Fibroblast of lung (primary cell): ENCODE results near the gene NSMF. TPM values are rescaled to one million over a fixed set of nuclear protein-coding genes. Genes with fewer than 3 reads are reported as not detected.

ENCODE experiments used
- DNase-seq, 2 donors: peaks; one replicate each; pipeline versions ENCODE4 v3.0.0 to v3.0.0-alpha.2; 2010; ENCODE audit warnings: low read depth in 2 of 2
- H2AFZ ChIP-seq: 2 replicates; pipeline ENCODE4 v1.5.1; 2012; ENCODE audit warnings: low read length, control low read depth, inconsistent platforms
- H3K27ac ChIP-seq: 2 replicates; pipeline ENCODE4 v1.5.1; 2011; ENCODE audit warnings: low read length, control low read depth; ENCODE audit not compliant: insufficient read depth
- H3K27me3 ChIP-seq: 2 replicates; pipeline ENCODE4 v1.5.1; 2011; ENCODE audit warnings: mild to moderate bottlenecking, low read length; ENCODE audit not compliant: control insufficient read depth, insufficient read depth
- H3K36me3 ChIP-seq: 2 replicates; pipeline ENCODE4 v1.5.1; 2011; ENCODE audit warnings: low read length; ENCODE audit not compliant: control insufficient read depth, insufficient read depth
- H3K4me1 ChIP-seq: 2 replicates; pipeline ENCODE4 v1.5.1; 2011; ENCODE audit warnings: low read length; ENCODE audit not compliant: control insufficient read depth, insufficient read depth; ENCODE audit errors: extremely low read depth
- H3K4me2 ChIP-seq: 2 replicates; pipeline ENCODE4 v1.5.1; 2011; ENCODE audit warnings: low read length, control low read depth; ENCODE audit not compliant: insufficient read depth; ENCODE audit errors: extremely low read depth
- H3K4me3 ChIP-seq, 4 experiments: fragments of 200-600 bp in 1 of 4; sonication (generic) in 1 of 4; replicated peaks in 1 of 4; 2 replicates each; pipeline ENCODE4 v1.5.1; 2011 to 2016; ENCODE audit warnings: low read length in 4 of 4, low read depth in 3 of 4, mild to moderate bottlenecking in 3 of 4, control low read depth in 2 of 4, inconsistent platforms in 1 of 4, mixed read lengths in 1 of 4; ENCODE audit not compliant: insufficient read depth in 1 of 4; ENCODE audit errors: control extremely low read depth in 1 of 4
- H3K79me2 ChIP-seq: 2 replicates; pipeline ENCODE4 v1.5.1; 2012; ENCODE audit warnings: mild to moderate bottlenecking, low read length, inconsistent platforms; ENCODE audit not compliant: control insufficient read depth, insufficient read depth
- H3K9ac ChIP-seq: 2 replicates; pipeline ENCODE4 v1.5.1; 2011; ENCODE audit warnings: mild to moderate bottlenecking, low read length, control low read depth; ENCODE audit not compliant: insufficient read depth
- H3K9me3 ChIP-seq: 2 replicates; pipeline ENCODE4 v1.5.1; 2012; ENCODE audit warnings: low read depth, low read length; ENCODE audit not compliant: control insufficient read depth, insufficient read depth
- H4K20me1 ChIP-seq: 2 replicates; pipeline ENCODE4 v1.5.1; 2011; ENCODE audit warnings: low read length; ENCODE audit not compliant: control insufficient read depth, insufficient read depth; ENCODE audit errors: extremely low read depth
- EZH2 ChIP-seq: IDR thresholded peaks from 2 replicates; pipeline ENCODE4 v1.5.1; 2012; ENCODE audit warnings: low read length, control low read depth, mild to moderate bottlenecking; ENCODE audit errors: missing control alignments
- polyA plus RNA-seq, 2 donors: library from polyadenylated mRNA; depleted of rRNA in 1 of 2; stranded (reverse) in 1 of 2; unstranded in 1 of 2; fragments of >200 nt; gene quantifications; 2 replicates each; pipeline ENCODE4 v1.2.1, GENCODE V29; 2011 to 2012; ENCODE audit warnings: missing spikeins in 1 of 2
- total RNA-seq: library from RNA; depleted of rRNA; stranded (reverse); fragments of >200 nt; gene quantifications from 2 replicates; pipeline ENCODE4 v1.2.1, GENCODE V29; 2014
- TF ChIP-seq, protein P1 (sequence below), 2 donors: IDR thresholded peaks in 1 of 2; conservative IDR thresholded peaks in 1 of 2; 1 replicate in 1 of 2; 2 replicates in 1 of 2; pipeline ENCODE4 v1.5.1; 2011 to 2012; ENCODE audit warnings: low read length in 2 of 2, control low read depth in 1 of 2, inconsistent platforms in 1 of 2, low read depth in 1 of 2, mild to moderate bottlenecking in 1 of 2

Gene NSMF
- total and polyA plus RNA-seq, 2 donors (not counting 1 experiment from before 2014, with no cell fraction given), result 13.4 to 15.0 TPM

DNA sequence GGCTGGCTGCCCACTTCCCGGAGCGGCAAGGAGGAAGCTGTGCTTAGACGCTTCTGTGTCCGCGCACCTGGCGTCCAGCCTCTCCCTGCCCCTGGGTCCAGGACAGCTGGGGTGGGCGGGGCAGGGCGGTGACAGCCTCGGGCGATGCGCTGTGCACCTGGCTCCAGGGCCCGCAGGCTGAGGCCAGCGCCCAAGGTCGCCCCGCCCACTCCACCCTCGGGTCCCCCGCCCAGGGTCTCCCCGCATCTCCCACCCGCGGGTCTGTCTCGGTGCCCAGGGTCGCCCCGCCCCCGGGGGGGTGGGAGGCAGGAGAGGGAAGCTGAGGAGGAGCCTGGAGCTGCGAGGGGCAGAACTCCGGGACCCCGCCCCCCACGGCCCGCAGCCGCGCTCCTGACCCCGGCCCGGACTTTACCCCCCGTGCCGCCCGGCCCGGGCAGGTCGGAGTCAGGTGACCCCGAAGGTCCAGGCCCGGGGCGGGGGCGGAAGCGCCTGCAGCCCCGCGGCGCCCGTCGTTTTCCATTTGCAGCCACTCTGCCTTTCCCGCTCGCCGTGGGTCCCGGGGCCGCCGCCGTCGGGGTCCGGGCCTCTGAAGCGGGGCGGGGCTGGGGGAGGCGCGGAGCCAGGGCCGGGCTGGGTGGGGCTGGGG is 17.7 kb downstream of the NSMF start, which contains the start of gene ENTPD8:
ENTPD8 (minus strand) TSS at position 69 of the 646 bp plus-strand sequence. CDS start 3,072 bp downstream, outside the sequence.
- Histone ChIP-seq H3K9me3 (no peaks in the 10 kb centered on the region), H3K79me2 (no peaks in the 10 kb centered on the region), H2AFZ (no peak within 1 kb of the TSS), H3K27ac (no peak within 1 kb of the TSS), H3K27me3 (no peaks in the 10 kb centered on the region), H3K4me2 (peak within 1 kb of the TSS; percentile 51), H3K9ac (no peak within 1 kb of the TSS), H4K20me1 (no peaks in the 10 kb centered on the region), H3K4me3 (peak within 1 kb of the TSS in 1 of 4 experiments; percentile 39), H3K4me1 (peaks cover 2% of the 10 kb centered on the region), H3K36me3 (no peaks in the 10 kb centered on the region)
- TF ChIP-seq EZH2, result no peak
- DNase-seq, result no peak

DNA sequence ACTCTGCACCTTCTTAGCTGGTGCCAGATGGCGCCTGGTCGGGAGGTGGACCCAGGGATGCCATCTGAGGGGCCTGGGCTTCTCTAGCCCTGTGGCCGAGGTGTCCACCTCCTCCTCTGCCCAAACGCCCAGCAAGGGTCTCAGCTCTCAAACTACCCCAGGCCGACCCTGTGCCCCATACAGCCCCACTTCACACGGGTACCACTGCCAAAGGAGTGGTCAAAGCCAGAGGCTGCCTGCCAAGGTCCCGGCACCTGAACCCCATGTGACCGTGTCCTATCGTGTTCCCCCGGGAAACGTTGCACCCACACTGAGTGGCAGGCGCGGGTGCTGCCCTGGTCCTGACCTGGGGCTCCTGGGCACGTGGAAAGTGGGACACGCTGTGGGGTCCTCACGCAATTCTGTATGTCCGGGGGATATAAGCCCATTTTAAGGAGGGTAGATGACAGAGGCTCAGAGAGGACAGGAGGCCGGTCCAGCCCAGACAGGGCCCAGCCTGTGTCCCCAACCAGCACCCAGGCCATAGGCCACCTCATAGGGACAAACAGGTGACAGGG is 19.9 kb downstream of the NSMF start:
- Histone ChIP-seq H3K27ac (no peak overlapping the region), H3K27me3 (no peaks in the 10 kb centered on the region), H3K9me3 (no peaks in the 10 kb centered on the region), H3K4me3 (no peak overlapping the region), H3K79me2 (no peaks in the 10 kb centered on the region), H3K4me2 (no peak overlapping the region), H3K4me1 (no peaks in the 10 kb centered on the region), H2AFZ (no peak overlapping the region), H3K36me3 (no peaks in the 10 kb centered on the region), H4K20me1 (no peaks in the 10 kb centered on the region), H3K9ac (no peak overlapping the region)
- no peak for DNase-seq
- TF ChIP-seq EZH2, result no peak
- TF ChIP-seq, protein P1, sequence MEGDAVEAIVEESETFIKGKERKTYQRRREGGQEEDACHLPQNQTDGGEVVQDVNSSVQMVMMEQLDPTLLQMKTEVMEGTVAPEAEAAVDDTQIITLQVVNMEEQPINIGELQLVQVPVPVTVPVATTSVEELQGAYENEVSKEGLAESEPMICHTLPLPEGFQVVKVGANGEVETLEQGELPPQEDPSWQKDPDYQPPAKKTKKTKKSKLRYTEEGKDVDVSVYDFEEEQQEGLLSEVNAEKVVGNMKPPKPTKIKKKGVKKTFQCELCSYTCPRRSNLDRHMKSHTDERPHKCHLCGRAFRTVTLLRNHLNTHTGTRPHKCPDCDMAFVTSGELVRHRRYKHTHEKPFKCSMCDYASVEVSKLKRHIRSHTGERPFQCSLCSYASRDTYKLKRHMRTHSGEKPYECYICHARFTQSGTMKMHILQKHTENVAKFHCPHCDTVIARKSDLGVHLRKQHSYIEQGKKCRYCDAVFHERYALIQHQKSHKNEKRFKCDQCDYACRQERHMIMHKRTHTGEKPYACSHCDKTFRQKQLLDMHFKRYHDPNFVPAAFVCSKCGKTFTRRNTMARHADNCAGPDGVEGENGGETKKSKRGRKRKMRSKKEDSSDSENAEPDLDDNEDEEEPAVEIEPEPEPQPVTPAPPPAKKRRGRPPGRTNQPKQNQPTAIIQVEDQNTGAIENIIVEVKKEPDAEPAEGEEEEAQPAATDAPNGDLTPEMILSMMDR (conservative IDR thresholded peaks at IDR 0.05 in 1 of 2, IDR thresholded peaks at IDR 0.05 in 1 of 2; ENCODE audit: low read depth in 1 of 2, low read length in 2 of 2), result no peak

DNA sequence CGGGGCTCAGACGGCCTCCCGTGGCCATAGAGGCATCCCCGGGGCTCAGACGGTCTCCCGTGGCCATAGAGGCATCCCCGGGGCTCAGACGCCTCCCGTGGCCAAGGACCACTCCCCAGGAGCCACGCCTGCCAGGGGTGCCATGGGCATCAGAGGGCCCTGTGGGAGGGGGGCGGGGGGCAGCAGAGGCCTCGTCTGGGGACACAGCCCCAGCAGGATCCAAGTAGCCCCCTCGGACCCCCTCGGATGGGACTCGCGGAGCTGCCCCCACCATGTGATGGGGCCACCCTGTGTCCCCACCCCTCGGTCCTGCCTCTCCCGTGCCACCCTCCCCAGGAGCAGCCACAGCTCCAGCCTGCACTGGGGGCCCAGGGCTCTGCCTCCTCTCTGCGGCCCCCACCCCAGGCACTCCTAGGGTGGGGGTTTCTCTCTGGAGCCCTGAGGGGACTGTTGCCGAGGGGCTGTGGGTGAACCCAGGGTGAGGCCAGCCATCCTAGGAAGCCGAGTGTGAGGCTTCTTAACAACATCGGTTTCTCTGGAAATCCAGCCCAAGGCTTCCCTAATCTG is 20.5 kb downstream of the NSMF start:
- Histone ChIP-seq H3K4me1 (no peaks in the 10 kb centered on the region), H3K79me2 (no peaks in the 10 kb centered on the region), H3K9me3 (no peaks in the 10 kb centered on the region), H2AFZ (no peak overlapping the region), H3K27ac (no peak overlapping the region), H3K4me2 (no peak overlapping the region), H3K36me3 (no peaks in the 10 kb centered on the region), H3K4me3 (no peak overlapping the region), H3K9ac (no peak overlapping the region), H3K27me3 (no peaks in the 10 kb centered on the region), H4K20me1 (no peaks in the 10 kb centered on the region)
- no peak for TF ChIP-seq EZH2
- TF ChIP-seq, protein P1 (conservative IDR thresholded peaks at IDR 0.05 in 1 of 2, IDR thresholded peaks at IDR 0.05 in 1 of 2; ENCODE audit: low read depth in 1 of 2, low read length in 2 of 2), result no peak
- no peak for DNase-seq
